ENCODE data around the gene BHLHE41.

The BHLHE41 gene

GRCh38 chr12:26113853-26114719 lies 10.8 kb downstream of the BHLHE41 start:
- DNase-seq: peak; percentile 100

GRCh38 chr12:26113181-26113654 lies 11.6 kb downstream of the BHLHE41 start:
- peak; percentile 67 for DNase-seq

- peak; percentile 55 for DNase-seq
Measured at GRCh38 chr12:26112703-26113147, 12.1 kb downstream of the BHLHE41 start.

GRCh38 chr12:26112232-26112631 lies 12.6 kb downstream of the BHLHE41 start:
- DNase-seq: no peak

GRCh38 chr12:26109343-26109881 lies 15.4 kb downstream of the BHLHE41 start:
- no peak for DNase-seq

- no peak for DNase-seq
Measured at GRCh38 chr12:26108915-26109314, 15.9 kb downstream of the BHLHE41 start.

GRCh38 chr12:26106347-26106746 lies 18.5 kb downstream of the BHLHE41 start:
- no peak for DNase-seq

GRCh38 chr12:26102953-26103352 lies 21.9 kb downstream of the BHLHE41 start:
- DNase-seq: no peak

GRCh38 chr12:26101763-26102162 lies 23.1 kb downstream of the BHLHE41 start:
- no peak for DNase-seq

- DNase-seq: peak; percentile 99
Measured at GRCh38 chr12:26101350-26101734, 23.5 kb downstream of the BHLHE41 start.

GRCh38 chr12:26100666-26101349 lies 24.0 kb downstream of the BHLHE41 start:
- DNase-seq: no peak

- DNase-seq: peak; percentile 91
Measured at GRCh38 chr12:26097046-26097878, 27.6 kb downstream of the BHLHE41 start.

- no peak for DNase-seq
Measured at GRCh38 chr12:26096036-26096435, 28.8 kb downstream of the BHLHE41 start.

- DNase-seq: no peak
Measured at GRCh38 chr12:26095186-26095585, 29.7 kb downstream of the BHLHE41 start.

GRCh38 chr12:26092346-26093105 lies 32.3 kb downstream of the BHLHE41 start:
- DNase-seq: no peak

GRCh38 chr12:26091822-26092221 lies 33.0 kb downstream of the BHLHE41 start:
- DNase-seq: no peak

GRCh38 chr12:26090836-26091510 lies 33.9 kb downstream of the BHLHE41 start:
- DNase-seq: no peak

GRCh38 chr12:26088998-26089397 lies 35.8 kb downstream of the BHLHE41 start:
- peak; percentile 89 for DNase-seq

GRCh38 chr12:26086936-26087335 lies 37.9 kb downstream of the BHLHE41 start:
- DNase-seq: no peak

GRCh38 chr12:26080911-26081310 lies 43.9 kb downstream of the BHLHE41 start:
- no peak for DNase-seq

All from DMS53 (cell line).